ENCODE data around the gene SPHK1. TPM values are rescaled to one million over a fixed set of nuclear protein-coding genes. Genes with fewer than 3 reads are reported as not detected.

Gene SPHK1
- total RNA-seq, 4 donors from 2014 or later, result 14.7 to 29.2 (median 18.9) TPM

- TF ChIP-seq CTCF (IDR thresholded peaks at IDR 0.05) (no peak), EP300 (IDR thresholded peaks at IDR 0.05) (no peak), POLR2AphosphoS5 (IDR thresholded peaks at IDR 0.05) (no peak), POLR2A (IDR thresholded peaks at IDR 0.05) (no peak)
- WGBS, 2 donors (ENCODE audit: low coverage in 1 of 2), result 92% methylated on average over 9 of the region's 15 CpGs; no CpG with 5 or more reads in 1 of the 2 donors
- no peak overlapping the region for H3K4me3 ChIP-seq
These were observed 11.6 kb downstream of the SPHK1 start for GRCh38 chr17:76395980-76396379.

GRCh38 chr17:76397184-76397583 is 12.8 kb downstream of the SPHK1 start:
- Histone ChIP-seq H3K4me3 (no peak overlapping the region), H3K36me3 (peaks cover 0 to 98% of the 10 kb centered on the region in 2 donors), H3K27ac (no peak overlapping the region), H3K4me1 (peaks cover 0 to 5% (median 0%) of the 10 kb centered on the region in 3 donors), H3K27me3 (no peaks in the 10 kb centered on the region), H3K9me3 (no peaks in the 10 kb centered on the region)
- no peak for ATAC-seq
- WGBS, 2 donors (ENCODE audit: low coverage in 1 of 2), result 90% methylated on average over 2 of the region's 8 CpGs; no CpG with 5 or more reads in 1 of the 2 donors
- TF ChIP-seq CTCF (IDR thresholded peaks at IDR 0.05), result no peak
- TF ChIP-seq EP300 (IDR thresholded peaks at IDR 0.05), result no peak
- no peak for TF ChIP-seq POLR2AphosphoS5 (IDR thresholded peaks at IDR 0.05)
- no peak for TF ChIP-seq POLR2A (IDR thresholded peaks at IDR 0.05)

More at GRCh38 chr17:76395980-76396379, 11.6 kb downstream of the SPHK1 start:
- peaks cover 0 to 5% (median 0%) of the 10 kb centered on the region in 3 donors for H3K4me1 ChIP-seq
- no peak for ATAC-seq
- no peaks in the 10 kb centered on the region for H3K27me3 ChIP-seq
- H3K27ac ChIP-seq, result no peak overlapping the region
- H3K36me3 ChIP-seq, result peaks cover 0 to 98% of the 10 kb centered on the region in 2 donors
- no peaks in the 10 kb centered on the region for H3K9me3 ChIP-seq

- peak; percentile 81 for ATAC-seq
- no peaks in the 10 kb centered on the region for H3K9me3 ChIP-seq
- H3K4me3 ChIP-seq, result no peak overlapping the region
- H3K36me3 ChIP-seq, result peaks cover 0 to 99% of the 10 kb centered on the region in 2 donors
- WGBS, 2 donors (ENCODE audit: low coverage in 1 of 2), result 40 to 75% methylated on average over 1 to 6 of the region's 16 CpGs
- no peaks in the 10 kb centered on the region for H3K27me3 ChIP-seq
- peak in 3 of 4 experiments; percentile 96 to 98 (median 98) for TF ChIP-seq CTCF (IDR thresholded peaks at IDR 0.05)
- no peak for TF ChIP-seq POLR2AphosphoS5 (IDR thresholded peaks at IDR 0.05)
- TF ChIP-seq POLR2A (IDR thresholded peaks at IDR 0.05), result no peak
- H3K4me1 ChIP-seq, result peaks cover 0 to 5% (median 0%) of the 10 kb centered on the region in 3 donors
- no peak overlapping the region for H3K27ac ChIP-seq
These were observed 13.5 kb downstream of the SPHK1 start for GRCh38 chr17:76397687-76398522.

GRCh38 chr17:76398523-76399174 is 14.2 kb downstream of the SPHK1 start:
- Histone ChIP-seq H3K27ac (no peak overlapping the region), H3K4me3 (no peak overlapping the region), H3K4me1 (peaks cover 0 to 5% (median 0%) of the 10 kb centered on the region in 3 donors), H3K9me3 (no peaks in the 10 kb centered on the region), H3K36me3 (peaks cover 0 to 99% of the 10 kb centered on the region in 2 donors), H3K27me3 (no peaks in the 10 kb centered on the region)
- no peak for ATAC-seq
- no peak for TF ChIP-seq CTCF (IDR thresholded peaks at IDR 0.05)
- no peak for TF ChIP-seq POLR2A (IDR thresholded peaks at IDR 0.05)
- no peak for TF ChIP-seq POLR2AphosphoS5 (IDR thresholded peaks at IDR 0.05)
- no peak for TF ChIP-seq EP300 (IDR thresholded peaks at IDR 0.05)
- 67% methylated on average over 5 of the region's 20 CpGs; no CpG with 5 or more reads in 1 of the 2 donors for WGBS, 2 donors (ENCODE audit: low coverage in 1 of 2)
